Stomach (tissue), 4 donors: Measurements from ENCODE around the gene DRP2.

Experiments
- POLR2A ChIP-seq, 4 donors: fragments of 450-650 bp; IDR thresholded peaks; one replicate each; pipeline ENCODE4 v1.6.1; 2016; ENCODE audit warnings: antibody characterized with exemption in 4 of 4, control low read depth in 2 of 4, mild to moderate bottlenecking in 1 of 4, moderate library complexity in 1 of 4
- POLR2AphosphoS5 ChIP-seq, 3 donors: sonication (generic); formaldehyde crosslinking; IDR thresholded peaks; one replicate each; pipeline ENCODE4 v1.6.1; 2016; ENCODE audit warnings: antibody characterized with exemption in 3 of 3

DNA sequence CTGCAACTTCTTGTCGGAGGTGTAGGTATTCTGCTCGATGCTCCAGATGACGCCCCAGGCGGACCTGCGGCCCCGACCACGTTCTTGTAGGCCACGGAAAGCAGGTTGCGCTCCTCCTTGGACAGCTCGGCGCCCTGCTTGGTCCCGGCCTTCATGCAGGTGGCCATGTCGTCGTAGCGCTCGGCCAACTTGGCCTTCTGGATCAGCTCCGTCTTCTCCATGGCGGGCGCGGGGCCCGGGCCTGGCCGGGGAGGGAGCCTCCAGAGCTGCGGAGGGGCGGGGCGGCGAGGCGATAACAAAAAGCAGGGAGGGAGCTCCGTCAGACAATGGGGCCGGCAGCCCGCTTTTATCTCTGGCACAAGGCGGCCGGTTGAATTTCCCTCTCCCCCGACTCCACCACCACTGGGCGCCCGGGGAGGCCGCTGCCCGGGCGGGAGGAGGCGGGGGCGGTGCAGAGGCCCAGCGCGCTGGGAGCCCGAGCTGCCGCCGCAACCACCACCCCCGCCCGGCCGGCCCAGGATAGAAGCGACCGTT lies 28.3 kb upstream of the DRP2 start:
- TF ChIP-seq POLR2AphosphoS5 (IDR thresholded peaks at IDR 0.05) (no peak), POLR2A (IDR thresholded peaks at IDR 0.05) (no peak)
